ENCODE data around the gene ZNF502. TPM values are rescaled to one million over a fixed set of nuclear protein-coding genes. Genes with fewer than 3 reads are reported as not detected.

Gene ZNF502
- total RNA-seq, 1 donor from 2014 or later, result 3.4 TPM

DNA sequence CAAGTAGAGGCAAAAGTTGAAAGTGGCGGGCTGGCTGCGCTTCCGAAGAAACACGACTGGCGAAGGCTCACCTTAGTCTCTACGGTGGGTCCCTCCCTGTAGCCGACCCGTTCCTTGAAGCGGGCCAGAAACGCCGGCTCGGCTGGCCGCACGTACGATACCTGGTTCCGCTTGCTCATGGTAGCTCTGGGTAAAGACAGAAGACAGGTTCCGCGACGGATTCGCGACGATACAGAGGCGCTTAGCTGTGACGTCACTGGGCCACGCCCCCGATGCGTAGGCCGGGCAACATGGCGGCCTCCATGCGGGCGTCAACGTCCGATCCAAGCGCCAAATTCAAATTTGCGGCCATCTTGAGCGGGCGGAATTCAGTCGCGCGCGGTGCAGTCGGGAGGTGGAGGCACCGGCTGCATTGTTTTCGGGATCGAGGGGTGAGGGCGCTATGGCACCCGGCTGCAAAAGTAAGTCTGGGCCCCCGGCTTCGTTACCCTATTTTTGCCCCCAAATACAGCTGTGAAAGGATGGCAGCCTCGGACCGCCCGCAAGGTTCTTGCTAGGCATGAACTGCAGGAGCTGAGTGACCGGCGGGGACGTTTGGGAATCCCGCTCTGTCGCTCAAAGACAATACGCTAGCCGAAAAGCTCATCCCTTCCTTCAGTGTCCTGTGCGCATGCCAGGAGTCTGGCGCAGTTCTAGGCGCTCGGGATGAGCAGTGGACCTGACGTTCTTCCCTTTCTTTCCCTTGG lies 49.1 kb downstream of the ZNF502 start, which contains the start of the genes KIAA1143 and KIF15:
Gene KIAA1143 (minus strand): TSS at position 196 of the 746 bp plus-strand sequence. CDS start 17 bp downstream, at position 179.
Gene KIF15 (plus strand): TSS at position 371 of the 746 bp plus-strand sequence. CDS start 72 bp downstream, at position 443.
- intact Hi-C loops (cut with micrococcal nuclease), result no loop called here
- no peaks in the 10 kb centered on the region for H3K27me3 ChIP-seq (ENCODE audit: low read depth)
- peak within 1 kb of the TSS; percentile 85 for H3K27ac ChIP-seq (replicated peaks)
- TF ChIP-seq CTCF (IDR thresholded peaks at IDR 0.05; ENCODE audit: borderline replicate concordance), result no peak
- H3K4me1 ChIP-seq, result peaks cover 19% of the 10 kb centered on the region
- peaks cover 23% of the 10 kb centered on the region for H3K36me3 ChIP-seq
- peak; percentile 97 for DNase-seq
- H3K9me3 ChIP-seq (replicated peaks), result peaks cover 12% of the 10 kb centered on the region
- H3K4me3 ChIP-seq, result peak within 1 kb of the TSS; percentile 95

DNA sequence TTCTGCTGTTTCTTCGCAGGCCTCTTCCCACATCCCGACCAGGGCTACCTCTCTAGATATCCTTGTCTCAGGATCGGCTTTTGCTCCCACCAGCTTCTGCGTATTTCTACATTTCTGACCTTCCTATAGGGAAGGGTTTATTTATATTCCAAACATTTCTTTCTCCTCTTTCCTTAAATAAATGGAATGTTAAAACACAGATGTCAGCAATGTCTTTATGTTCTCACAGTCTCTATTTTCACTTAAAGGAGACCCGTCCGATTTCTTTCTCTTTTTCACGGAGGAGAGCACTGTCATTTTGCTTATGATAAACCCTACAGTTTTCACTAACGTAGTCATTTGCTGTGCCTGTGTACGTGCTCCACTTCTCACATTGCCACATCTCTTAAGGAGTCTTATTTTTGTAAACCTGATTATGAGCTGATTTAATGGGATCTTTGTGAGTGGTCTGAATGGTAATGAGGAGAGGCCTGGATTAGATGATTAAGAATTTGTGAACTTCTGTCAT lies 49.8 kb downstream of the ZNF502 start:
- Histone ChIP-seq H3K9me3 (replicated peaks) (peaks cover 12% of the 10 kb centered on the region), H3K27me3 (ENCODE audit: low read depth) (no peaks in the 10 kb centered on the region), H3K27ac (replicated peaks) (no peak overlapping the region), H3K4me3 (peak overlapping the region; percentile 95), H3K36me3 (peaks cover 21% of the 10 kb centered on the region), H3K4me1 (peaks cover 19% of the 10 kb centered on the region)
- intact Hi-C loops (cut with micrococcal nuclease), result no loop called here
- no peak for TF ChIP-seq CTCF (IDR thresholded peaks at IDR 0.05; ENCODE audit: borderline replicate concordance)
- DNase-seq, result no peak

DNA sequence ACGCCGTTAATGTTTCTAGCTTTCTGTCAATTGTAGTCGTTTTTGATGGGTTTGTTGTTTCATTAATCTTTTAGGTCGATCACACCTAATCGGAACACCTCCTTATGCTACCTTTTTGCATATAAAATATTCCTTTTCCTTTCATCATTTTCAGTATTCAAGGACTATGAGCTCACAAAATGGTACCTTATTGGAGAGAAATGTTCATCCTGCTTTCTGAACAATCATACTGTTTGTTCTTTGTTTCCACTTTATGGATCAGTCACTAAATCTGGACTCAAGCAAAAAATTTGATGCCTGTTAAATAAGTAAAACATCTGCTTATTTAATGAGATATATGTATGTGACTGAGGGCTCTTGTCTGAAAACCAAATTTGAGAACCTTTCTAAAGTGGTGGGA lies 50.2 kb downstream of the ZNF502 start:
- Histone ChIP-seq H3K36me3 (peaks cover 17% of the 10 kb centered on the region), H3K4me1 (peaks cover 19% of the 10 kb centered on the region), H3K9me3 (replicated peaks) (peaks cover 12% of the 10 kb centered on the region), H3K4me3 (no peak overlapping the region), H3K27me3 (ENCODE audit: low read depth) (no peaks in the 10 kb centered on the region), H3K27ac (replicated peaks) (no peak overlapping the region)
- TF ChIP-seq CTCF (IDR thresholded peaks at IDR 0.05; ENCODE audit: borderline replicate concordance), result no peak
- intact Hi-C loops (cut with micrococcal nuclease), result no loop called here
- no peak for DNase-seq

GRCh38 chr3:44764248-44764647 lies 51.8 kb downstream of the ZNF502 start:
- Histone ChIP-seq H3K4me3 (no peak overlapping the region), H3K4me1 (peaks cover 19% of the 10 kb centered on the region), H3K36me3 (peaks cover 2% of the 10 kb centered on the region), H3K9me3 (replicated peaks) (peaks cover 4% of the 10 kb centered on the region), H3K27ac (replicated peaks) (no peak overlapping the region), H3K27me3 (ENCODE audit: low read depth) (no peaks in the 10 kb centered on the region)
- no peak for TF ChIP-seq CTCF (IDR thresholded peaks at IDR 0.05; ENCODE audit: borderline replicate concordance)
- DNase-seq, result no peak
- intact Hi-C loops (cut with micrococcal nuclease), result no loop called here

DNA sequence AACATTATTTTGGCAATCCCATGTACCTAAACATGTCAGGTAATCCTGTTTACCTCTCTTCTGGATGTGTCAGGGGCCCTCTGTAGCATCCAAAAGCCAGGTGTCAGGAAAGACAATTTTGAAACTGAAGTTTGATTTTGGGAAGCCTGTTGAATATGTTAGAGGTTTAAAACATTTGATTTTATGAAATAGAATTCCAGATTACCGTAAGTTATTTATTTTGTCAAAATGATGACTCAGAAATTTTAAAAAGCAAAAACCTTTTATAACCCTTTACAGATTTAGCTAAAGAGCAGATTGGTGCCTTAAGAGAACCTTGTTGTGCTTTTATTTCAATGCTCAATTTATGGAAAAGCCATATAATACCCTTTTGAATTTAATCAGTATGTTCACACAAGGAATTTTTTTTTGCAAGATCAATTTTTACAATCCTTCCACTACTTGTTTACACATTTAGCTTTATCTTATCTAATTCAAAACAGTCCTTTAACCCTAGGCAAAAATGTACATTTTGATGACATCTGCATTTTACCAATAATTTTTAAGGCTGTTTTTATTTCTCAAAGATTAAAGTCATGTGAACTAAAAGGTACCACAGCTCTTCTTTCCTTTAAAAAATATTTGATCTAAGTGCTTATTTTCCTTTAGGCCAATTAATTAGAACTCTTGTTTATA lies 59.1 kb downstream of the ZNF502 start:
- no peak for DNase-seq
- Histone ChIP-seq H3K4me1 (no peaks in the 10 kb centered on the region), H3K9me3 (replicated peaks) (peaks cover 31% of the 10 kb centered on the region), H3K4me3 (no peak overlapping the region), H3K36me3 (no peaks in the 10 kb centered on the region), H3K27me3 (ENCODE audit: low read depth) (no peaks in the 10 kb centered on the region), H3K27ac (replicated peaks) (no peak overlapping the region)
- no peak for TF ChIP-seq CTCF (IDR thresholded peaks at IDR 0.05; ENCODE audit: borderline replicate concordance)
- intact Hi-C loops (cut with micrococcal nuclease), result no loop called here
